ENCODE data around the gene SMIM24. TPM values are rescaled to one million over a fixed set of nuclear protein-coding genes. Genes with fewer than 3 reads are reported as not detected.

SMIM24 gene
- total RNA-seq, 1 donor from 2014 or later: not detected

- intact Hi-C loops (cut with DNase I): loop anchor here (5.0 kb wide), 1 partner anchor 400 kb away; no protein-coding TSS in a partner anchor
- Histone ChIP-seq H3K4me3 (no peak overlapping the region), H3K27ac (no peak overlapping the region), H3K27me3 (no peaks in the 10 kb centered on the region), H3K9me3 (no peaks in the 10 kb centered on the region), H3K36me3 (no peaks in the 10 kb centered on the region), H3K4me1 (no peaks in the 10 kb centered on the region)
- no peak for DNase-seq (ENCODE audit: extremely low spot score in 2 of 2)
- no peak for TF ChIP-seq POLR2A (IDR thresholded peaks at IDR 0.05)
- TF ChIP-seq, protein P1, sequence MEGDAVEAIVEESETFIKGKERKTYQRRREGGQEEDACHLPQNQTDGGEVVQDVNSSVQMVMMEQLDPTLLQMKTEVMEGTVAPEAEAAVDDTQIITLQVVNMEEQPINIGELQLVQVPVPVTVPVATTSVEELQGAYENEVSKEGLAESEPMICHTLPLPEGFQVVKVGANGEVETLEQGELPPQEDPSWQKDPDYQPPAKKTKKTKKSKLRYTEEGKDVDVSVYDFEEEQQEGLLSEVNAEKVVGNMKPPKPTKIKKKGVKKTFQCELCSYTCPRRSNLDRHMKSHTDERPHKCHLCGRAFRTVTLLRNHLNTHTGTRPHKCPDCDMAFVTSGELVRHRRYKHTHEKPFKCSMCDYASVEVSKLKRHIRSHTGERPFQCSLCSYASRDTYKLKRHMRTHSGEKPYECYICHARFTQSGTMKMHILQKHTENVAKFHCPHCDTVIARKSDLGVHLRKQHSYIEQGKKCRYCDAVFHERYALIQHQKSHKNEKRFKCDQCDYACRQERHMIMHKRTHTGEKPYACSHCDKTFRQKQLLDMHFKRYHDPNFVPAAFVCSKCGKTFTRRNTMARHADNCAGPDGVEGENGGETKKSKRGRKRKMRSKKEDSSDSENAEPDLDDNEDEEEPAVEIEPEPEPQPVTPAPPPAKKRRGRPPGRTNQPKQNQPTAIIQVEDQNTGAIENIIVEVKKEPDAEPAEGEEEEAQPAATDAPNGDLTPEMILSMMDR (IDR thresholded peaks at IDR 0.05): no peak
Observed at GRCh38 chr19:3476830-3477229, 3.5 kb downstream of the SMIM24 start.

DNA sequence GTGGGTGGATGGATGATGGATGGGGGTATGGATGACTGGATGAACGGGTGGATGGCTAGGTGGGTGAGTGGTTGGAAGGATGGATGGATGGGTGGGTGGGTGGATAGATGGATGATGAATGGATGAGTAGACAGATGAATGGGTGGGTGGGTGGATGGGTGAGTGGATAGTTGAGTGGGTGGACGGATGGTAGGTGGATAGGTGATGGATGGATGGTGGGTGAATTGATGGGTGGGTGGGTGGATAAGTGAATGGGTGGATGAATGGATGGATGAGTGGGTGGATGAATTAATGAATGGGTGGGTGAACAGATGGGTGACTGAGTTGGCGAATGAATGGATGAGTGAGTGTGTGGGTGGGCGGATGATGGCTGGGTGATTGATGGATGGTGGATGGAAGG is 4.9 kb downstream of the SMIM24 start:
- intact Hi-C loops (cut with DNase I): loop anchor here (5.0 kb wide), 1 partner anchor 402 kb away; no protein-coding TSS in a partner anchor
- Histone ChIP-seq H3K27me3 (no peaks in the 10 kb centered on the region), H3K4me1 (peaks cover 8% of the 10 kb centered on the region), H3K27ac (no peak overlapping the region), H3K9me3 (no peaks in the 10 kb centered on the region), H3K4me3 (no peak overlapping the region), H3K36me3 (no peaks in the 10 kb centered on the region)
- DNase-seq (ENCODE audit: extremely low spot score in 2 of 2): no peak
- TF ChIP-seq POLR2A (IDR thresholded peaks at IDR 0.05) (no peak), POLR2AphosphoS5 (IDR thresholded peaks at IDR 0.05; ENCODE audit: insufficient read depth in 1 of 2, low read depth in 1 of 2) (no peak)
- TF ChIP-seq, protein P1 (IDR thresholded peaks at IDR 0.05): no peak

GRCh38 chr19:3474614-3475013 is 5.7 kb downstream of the SMIM24 start:
- no peaks in the 10 kb centered on the region for H3K36me3 ChIP-seq
- no peak overlapping the region for H3K27ac ChIP-seq
- no peaks in the 10 kb centered on the region for H3K27me3 ChIP-seq
- H3K4me3 ChIP-seq: no peak overlapping the region
- DNase-seq (ENCODE audit: extremely low spot score in 2 of 2): no peak
- no peaks in the 10 kb centered on the region for H3K9me3 ChIP-seq
- TF ChIP-seq, protein P1 (IDR thresholded peaks at IDR 0.05): no peak
- TF ChIP-seq POLR2A (IDR thresholded peaks at IDR 0.05) (no peak), POLR2AphosphoS5 (IDR thresholded peaks at IDR 0.05; ENCODE audit: insufficient read depth in 1 of 2, low read depth in 1 of 2) (no peak)
- intact Hi-C loops (cut with DNase I): loop anchor here (5.0 kb wide), 2 partner anchors 152 to 403 kb away; no protein-coding TSS in a partner anchor
- H3K4me1 ChIP-seq: peaks cover 8% of the 10 kb centered on the region

DNA sequence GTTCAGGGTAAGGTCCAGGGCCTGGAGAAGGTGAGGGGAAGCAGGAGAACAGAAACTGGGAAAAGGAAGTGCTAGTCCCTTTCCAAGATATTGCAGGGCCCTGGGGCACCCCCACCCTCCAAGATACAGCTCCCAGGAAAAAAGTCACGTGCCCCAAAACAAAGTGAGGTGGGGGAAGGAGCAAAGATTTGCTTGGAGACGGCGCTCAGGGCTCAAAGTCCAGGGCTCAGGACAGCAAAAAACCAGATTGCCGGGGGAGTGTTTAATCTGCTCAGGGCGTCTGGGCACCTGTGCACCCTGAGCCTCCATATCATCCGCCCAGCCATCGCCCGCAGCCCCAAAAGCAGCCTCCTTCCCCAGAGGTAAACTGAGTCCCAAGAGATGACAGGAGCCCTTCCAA is 6.3 kb downstream of the SMIM24 start:
- Histone ChIP-seq H3K27me3 (no peaks in the 10 kb centered on the region), H3K4me1 (peaks cover 8% of the 10 kb centered on the region), H3K36me3 (no peaks in the 10 kb centered on the region), H3K9me3 (no peaks in the 10 kb centered on the region), H3K4me3 (no peak overlapping the region), H3K27ac (no peak overlapping the region)
- intact Hi-C loops (cut with DNase I): loop anchor here (5.0 kb wide), 1 partner anchor 152 kb away; no protein-coding TSS in a partner anchor
- DNase-seq (ENCODE audit: extremely low spot score in 2 of 2): no peak
- TF ChIP-seq POLR2A (IDR thresholded peaks at IDR 0.05) (no peak), POLR2AphosphoS5 (IDR thresholded peaks at IDR 0.05; ENCODE audit: insufficient read depth in 1 of 2, low read depth in 1 of 2) (no peak)
- TF ChIP-seq, protein P1 (IDR thresholded peaks at IDR 0.05): no peak

DNA sequence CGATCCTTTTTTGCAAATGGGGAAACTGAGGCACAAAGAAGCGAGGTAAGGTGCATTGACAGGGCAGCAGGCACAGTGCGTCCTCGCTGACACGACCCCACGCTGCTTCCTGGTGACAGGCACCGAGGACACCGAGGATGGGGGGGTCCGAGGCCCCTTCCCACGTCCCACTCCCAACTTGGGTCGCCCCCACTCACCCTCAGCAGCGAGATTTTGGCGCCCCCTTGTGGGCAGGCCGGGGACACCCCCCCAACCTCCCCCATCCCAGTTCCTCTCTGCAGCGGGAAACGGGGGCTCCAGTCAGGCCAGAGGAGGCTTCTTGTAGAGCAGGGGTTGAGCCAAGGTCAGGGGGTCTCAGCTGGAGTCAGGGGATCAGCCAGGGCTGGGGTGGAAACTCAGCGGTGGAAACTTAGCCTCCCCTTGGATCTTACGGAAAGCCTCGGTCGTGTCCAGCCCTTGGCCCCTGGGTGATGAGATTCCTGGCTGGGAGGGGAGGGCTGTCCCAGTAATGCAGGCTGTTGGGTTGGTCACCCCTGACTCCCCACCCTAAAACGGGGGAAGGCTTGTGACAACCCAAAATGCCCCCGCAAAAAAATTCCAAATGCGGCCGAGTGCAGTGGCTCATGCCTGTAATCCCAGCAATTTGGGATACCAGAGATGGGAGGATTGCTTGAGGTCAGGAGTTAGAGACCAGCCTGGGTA is 8.2 kb downstream of the SMIM24 start:
- TF ChIP-seq, protein P1 (IDR thresholded peaks at IDR 0.05): peak; percentile 59 to 90 (median 87)
- no peak for TF ChIP-seq POLR2A (IDR thresholded peaks at IDR 0.05)
- Histone ChIP-seq H3K4me1 (peaks cover 15% of the 10 kb centered on the region), H3K9me3 (no peaks in the 10 kb centered on the region), H3K36me3 (no peaks in the 10 kb centered on the region), H3K27ac (no peak overlapping the region), H3K4me3 (no peak overlapping the region), H3K27me3 (no peaks in the 10 kb centered on the region)
- DNase-seq (ENCODE audit: extremely low spot score in 2 of 2): no peak
- intact Hi-C loops (cut with DNase I): loop anchor here (2.0 to 5.0 kb wide), 2 partner anchors 150 to 167 kb away; no protein-coding TSS in a partner anchor

Measured in vagina (tissue), 2 donors.